Mononuclear cell (primary cell): ENCODE results near the gene COX19. TPM values are rescaled to one million over a fixed set of nuclear protein-coding genes. Genes with fewer than 3 reads are reported as not detected.
"Not testable (repeated sequence)": the region's sequence is repeated elsewhere in the genome, so short reads cannot be mapped to it uniquely, and the experiment has no call there.

ENCODE experiments used
- H3K27me3 ChIP-seq: 2 replicates; pipeline ENCODE4 v1.6.0; 2011; ENCODE audit warnings: low read length, control low read depth; ENCODE audit not compliant: insufficient read depth
- H3K4me1 ChIP-seq: 2 replicates; pipeline ENCODE4 v1.5.1; 2011; ENCODE audit warnings: mild to moderate bottlenecking, low read length, control low read depth; ENCODE audit not compliant: insufficient read depth
- H3K4me3 ChIP-seq: 2 replicates; pipeline ENCODE4 v1.5.1; 2011; ENCODE audit warnings: mild to moderate bottlenecking, low read length, moderate library complexity
- H3K9me3 ChIP-seq: 2 replicates; pipeline ENCODE4 v1.5.1; 2011; ENCODE audit warnings: low read depth, mild to moderate bottlenecking, control low read depth, low read length
- total RNA-seq: library from RNA; depleted of rRNA; stranded (reverse); fragments of >200 nt; gene quantifications from one replicate; pipeline ENCODE4 v1.2.3, GENCODE V29; 2012

The COX19 gene
- total RNA-seq, 1 donor = 33.4 TPM

- Histone ChIP-seq H3K27me3 (no peaks in the 10 kb centered on the region), H3K9me3 (no peaks in the 10 kb centered on the region), H3K4me3 (no peak overlapping the region), H3K4me1 (peaks cover 70% of the 10 kb centered on the region)
Measured at GRCh38 chr7:966291-967069, 8.9 kb downstream of the COX19 start.

- H3K9me3 ChIP-seq = no peaks in the 10 kb centered on the region
- H3K4me3 ChIP-seq = no peak overlapping the region
- H3K4me1 ChIP-seq = peaks cover 71% of the 10 kb centered on the region
- no peaks in the 10 kb centered on the region for H3K27me3 ChIP-seq
Measured at GRCh38 chr7:964401-965231, 10.7 kb downstream of the COX19 start.

- peaks cover 64% of the 10 kb centered on the region for H3K4me1 ChIP-seq
- H3K9me3 ChIP-seq = no peaks in the 10 kb centered on the region
- H3K27me3 ChIP-seq = no peaks in the 10 kb centered on the region
- H3K4me3 ChIP-seq = no peak overlapping the region
Measured at GRCh38 chr7:963236-964078, 11.9 kb downstream of the COX19 start.

- Histone ChIP-seq H3K9me3 (no peaks in the 10 kb centered on the region), H3K4me3 (no peak overlapping the region), H3K4me1 (peaks cover 71% of the 10 kb centered on the region), H3K27me3 (no peaks in the 10 kb centered on the region)
Measured at GRCh38 chr7:962401-963081, 12.8 kb downstream of the COX19 start.

GRCh38 chr7:961546-962400 is 13.6 kb downstream of the COX19 start:
- H3K4me1 ChIP-seq = peaks cover 77% of the 10 kb centered on the region

GRCh38 chr7:960972-961371 is 14.4 kb downstream of the COX19 start:
- peaks cover 72% of the 10 kb centered on the region for H3K4me1 ChIP-seq
- not testable (repeated sequence) for H3K4me3 ChIP-seq, H3K9me3 ChIP-seq, H3K27me3 ChIP-seq

More at GRCh38 chr7:961546-962400, 13.6 kb downstream of the COX19 start:
- Histone ChIP-seq H3K27me3 (no peaks in the 10 kb centered on the region), H3K9me3 (no peaks in the 10 kb centered on the region), H3K4me3 (no peak overlapping the region)

- no peak overlapping the region for H3K4me3 ChIP-seq
- no peaks in the 10 kb centered on the region for H3K9me3 ChIP-seq
- H3K4me1 ChIP-seq = peaks cover 72% of the 10 kb centered on the region
- H3K27me3 ChIP-seq = no peaks in the 10 kb centered on the region
Measured at GRCh38 chr7:960269-960871, 15.0 kb downstream of the COX19 start.

- not testable (repeated sequence) for H3K9me3 ChIP-seq, H3K4me3 ChIP-seq, H3K27me3 ChIP-seq
- peaks cover 72% of the 10 kb centered on the region for H3K4me1 ChIP-seq
Measured at GRCh38 chr7:959740-960139, 15.6 kb downstream of the COX19 start.

GRCh38 chr7:959271-959670 is 16.1 kb downstream of the COX19 start:
- H3K4me1 ChIP-seq = peaks cover 68% of the 10 kb centered on the region

GRCh38 chr7:958221-959200 is 16.8 kb downstream of the COX19 start:
- Histone ChIP-seq H3K9me3 (no peaks in the 10 kb centered on the region), H3K4me3 (no peak overlapping the region), H3K27me3 (no peaks in the 10 kb centered on the region), H3K4me1 (peaks cover 62% of the 10 kb centered on the region)

More at GRCh38 chr7:959271-959670, 16.1 kb downstream of the COX19 start:
- H3K4me3 ChIP-seq = no peak overlapping the region
- H3K27me3 ChIP-seq = no peaks in the 10 kb centered on the region
- H3K9me3 ChIP-seq = no peaks in the 10 kb centered on the region

GRCh38 chr7:957418-958220 is 17.7 kb downstream of the COX19 start:
- no peaks in the 10 kb centered on the region for H3K27me3 ChIP-seq
- no peak overlapping the region for H3K4me3 ChIP-seq
- no peaks in the 10 kb centered on the region for H3K9me3 ChIP-seq
- H3K4me1 ChIP-seq = peaks cover 62% of the 10 kb centered on the region

GRCh38 chr7:956031-956430 is 19.3 kb downstream of the COX19 start:
- Histone ChIP-seq H3K4me1 (peaks cover 61% of the 10 kb centered on the region), H3K4me3 (no peak overlapping the region)

More at GRCh38 chr7:956031-956430, 19.3 kb downstream of the COX19 start:
- Histone ChIP-seq H3K27me3 (no peaks in the 10 kb centered on the region), H3K9me3 (no peaks in the 10 kb centered on the region)
